Effector CD4-positive, alpha-beta T cell (primary cell): Measurements from ENCODE around the gene USHBP1.
A peak's percentile ranks its signal among the peaks of the same experiment; 100 is the strongest.

Source experiments
- DNase-seq: peaks from one replicate; pipeline ENCODE4 v3.0.0-alpha.2; 2020

USHBP1 gene

GRCh38 chr19:17210296-17210695, 54.2 kb downstream of the USHBP1 start:
- no peak for DNase-seq

DNA sequence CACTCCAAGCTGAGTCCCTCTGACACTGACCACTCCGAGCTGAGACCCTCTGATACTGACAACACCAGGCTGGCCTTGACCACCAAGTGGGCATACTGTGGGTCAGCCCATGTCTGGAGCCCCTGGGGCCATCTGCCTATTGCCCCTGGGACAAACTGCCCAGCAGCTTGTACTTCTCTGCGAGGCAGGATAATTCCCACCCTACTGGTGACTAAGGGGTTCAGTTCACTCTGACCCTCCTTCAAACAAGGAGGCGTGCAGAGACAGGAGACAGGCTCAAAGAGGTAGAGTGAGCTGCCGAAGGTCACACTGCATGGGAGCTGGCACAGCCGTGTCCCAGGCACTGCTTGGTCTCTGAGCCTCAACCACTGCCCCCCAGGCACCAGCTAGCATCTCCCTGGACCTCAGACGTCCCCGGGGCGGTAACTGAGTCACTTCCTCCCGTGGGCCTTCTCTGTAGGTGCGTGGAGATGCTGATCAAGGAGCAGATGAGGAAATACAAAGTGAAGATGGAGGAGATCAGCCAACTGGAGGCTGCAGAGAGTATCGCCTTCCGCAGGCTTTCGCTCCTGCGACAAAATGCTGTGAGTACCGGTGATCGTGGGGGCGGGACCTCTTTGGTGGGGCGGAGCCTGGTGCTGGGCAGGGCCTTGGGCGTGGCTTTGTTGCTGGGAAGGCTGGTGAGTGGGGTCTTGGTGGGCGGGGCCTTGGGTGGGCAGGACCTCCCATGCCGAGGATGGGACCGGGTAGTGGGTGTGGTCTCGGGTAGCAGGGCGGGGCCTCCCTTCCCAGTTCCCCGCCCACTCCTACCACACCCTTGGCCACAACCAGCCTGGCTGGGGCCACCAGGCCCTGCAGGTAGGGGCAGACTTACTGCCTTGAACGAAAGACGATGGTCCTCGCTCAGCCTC, 55.2 kb downstream of the USHBP1 start:
- no peak for DNase-seq

DNA sequence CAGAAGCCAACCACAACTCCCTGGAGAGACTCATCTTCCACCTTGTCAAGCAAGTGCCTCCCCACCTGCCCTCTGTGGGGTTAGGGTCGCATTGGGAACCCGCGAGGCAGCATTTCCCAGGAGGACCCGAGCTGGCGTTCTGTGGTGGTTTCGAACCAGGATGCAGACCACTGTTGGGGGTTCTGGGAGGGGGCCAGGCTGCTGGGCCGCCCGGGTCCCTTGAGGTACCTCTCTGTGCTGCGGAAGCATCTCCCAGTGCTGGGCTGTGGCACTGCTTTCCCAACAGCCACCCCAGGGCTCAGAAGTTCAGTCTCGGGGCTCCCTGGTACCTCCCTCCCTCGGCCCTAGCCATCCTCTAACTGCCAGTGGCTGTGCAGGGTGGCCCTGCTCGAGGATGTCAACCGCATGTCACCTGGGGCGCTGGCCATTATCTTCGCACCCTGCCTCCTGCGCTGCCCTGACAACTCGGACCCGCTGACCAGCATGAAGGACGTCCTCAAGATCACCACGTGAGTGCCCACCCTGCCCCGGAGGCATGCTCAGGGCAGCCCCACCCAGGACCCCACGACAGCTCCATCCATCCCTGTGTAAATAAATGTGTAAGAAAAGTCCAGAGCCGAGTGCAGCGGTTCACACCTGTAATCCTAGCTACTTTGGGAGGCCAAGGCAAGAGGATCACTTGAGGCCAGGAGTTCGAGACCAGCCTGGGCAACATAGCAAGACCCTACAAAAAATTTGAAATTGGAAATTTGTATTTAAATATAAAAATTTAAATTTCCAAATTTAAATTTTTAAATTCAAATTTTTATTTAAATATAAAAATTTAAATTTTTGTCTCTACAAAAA, 57.6 kb downstream of the USHBP1 start:
- DNase-seq, result no peak

DNA sequence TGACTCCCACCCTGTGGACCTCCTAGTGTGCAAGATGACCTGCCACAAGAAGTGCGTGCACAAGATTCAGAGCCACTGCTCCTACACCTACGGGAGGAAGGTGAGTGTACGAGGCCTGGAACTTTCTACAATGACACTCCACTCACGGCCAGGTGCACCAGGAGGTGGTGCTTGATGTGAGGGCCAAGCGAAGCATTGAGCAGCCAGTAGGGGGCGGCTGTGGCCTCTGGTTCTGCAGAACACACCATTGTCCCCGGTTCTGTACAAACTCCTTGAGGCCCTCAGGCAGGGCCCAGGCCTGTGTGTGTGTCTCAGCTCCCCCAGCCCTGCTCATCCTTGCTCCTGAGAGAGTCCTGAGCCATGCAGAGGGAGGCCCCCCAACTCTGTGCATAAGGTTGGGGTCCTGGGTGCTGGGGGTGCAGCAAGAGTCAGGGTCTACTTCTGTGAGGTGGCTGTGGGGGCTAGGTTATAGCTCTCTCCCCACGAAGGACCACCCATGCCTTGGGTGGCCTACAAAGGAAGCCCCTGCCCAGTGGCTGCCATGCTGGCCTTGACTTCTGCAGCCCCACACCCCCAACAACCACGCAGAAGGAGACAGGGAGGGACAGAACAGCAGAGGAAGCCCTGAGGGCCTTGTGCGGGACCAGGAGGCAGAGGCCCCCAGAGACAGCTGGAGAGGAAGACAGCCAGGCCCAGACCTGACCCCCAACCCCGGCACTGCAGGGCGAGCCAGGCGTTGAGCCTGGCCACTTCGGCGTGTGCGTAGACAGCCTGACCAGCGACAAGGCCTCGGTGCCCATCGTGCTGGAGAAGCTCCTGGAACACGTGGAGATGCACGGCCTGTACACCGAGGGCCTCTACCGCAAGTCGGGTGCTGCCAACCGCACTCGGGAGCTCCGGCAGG, 59.1 kb downstream of the USHBP1 start:
- DNase-seq, result peak; percentile 32

DNA sequence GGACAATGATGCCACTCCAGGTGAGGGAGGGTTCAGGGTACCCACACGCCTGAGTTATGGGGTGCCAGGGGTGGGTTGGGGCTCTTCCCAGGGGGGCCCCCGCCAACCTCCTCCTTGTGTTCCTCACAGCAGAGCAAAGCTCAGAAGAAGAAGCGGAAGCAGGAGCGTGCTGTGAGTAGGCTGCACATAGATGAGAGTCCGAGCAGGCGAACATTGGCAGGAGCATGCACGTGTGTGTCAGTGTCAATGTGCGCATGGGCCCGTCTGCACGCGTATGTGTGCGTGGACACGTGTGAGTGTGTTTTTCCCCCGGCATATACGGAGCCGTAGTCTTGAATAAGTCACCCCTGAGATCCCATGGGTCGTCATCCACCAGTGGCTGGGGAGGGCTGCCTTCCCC, 61.8 kb downstream of the USHBP1 start:
- no peak for DNase-seq

GRCh38 chr19:17202249-17202648, 62.3 kb downstream of the USHBP1 start:
- no peak for DNase-seq

- DNase-seq, result no peak
Observed at GRCh38 chr19:17200408-17201079, 64.0 kb downstream of the USHBP1 start.
